Neutrophil (primary cell): ENCODE data around the gene ADAMTS20.

Source experiments
- H3K27ac ChIP-seq: fragments of 200-600 bp; sonication (generic); 2 replicates; pipeline ENCODE4 v1.5.1; 2016; ENCODE audit warnings: mild to moderate bottlenecking, moderate library complexity
- H3K27me3 ChIP-seq: fragments of 200-600 bp; sonication (generic); 2 replicates; pipeline ENCODE4 v1.6.0; 2016; ENCODE audit warnings: mild to moderate bottlenecking
- H3K36me3 ChIP-seq: fragments of 200-600 bp; sonication (generic); 2 replicates; pipeline ENCODE4 v1.5.1; 2017
- H3K4me1 ChIP-seq, 2 experiments: fragments of 200-600 bp in 1 of 2; sonication (generic) in 1 of 2; 1 replicate in 1 of 2; 2 replicates in 1 of 2; pipeline versions ENCODE4 v1.5.1 to v1.6.1; 2013 to 2016; ENCODE audit warnings: low read depth in 1 of 2, low read length in 1 of 2, mild to moderate bottlenecking in 1 of 2, moderate library complexity in 1 of 2; ENCODE audit not compliant: control insufficient read depth in 1 of 2, insufficient read depth in 1 of 2
- H3K4me3 ChIP-seq, 2 experiments: fragments of 200-600 bp in 1 of 2; sonication (generic) in 1 of 2; 1 replicate in 1 of 2; 2 replicates in 1 of 2; pipeline ENCODE4 v1.5.1; 2013 to 2016; ENCODE audit warnings: low read depth in 1 of 2, low read length in 1 of 2, mild to moderate bottlenecking in 1 of 2, moderate library complexity in 1 of 2
- H3K9me3 ChIP-seq: fragments of 200-600 bp; sonication (generic); 2 replicates; pipeline ENCODE4 v1.5.1; 2016
- CTCF ChIP-seq: fragments of 200-600 bp; sonication (generic); IDR thresholded peaks from 2 replicates; pipeline ENCODE4 v1.5.1; 2016; ENCODE audit warnings: antibody characterized with exemption

ADAMTS20 gene

GRCh38 chr12:43571885-43572284, 19.9 kb upstream of the ADAMTS20 start:
- TF ChIP-seq CTCF: no peak
- Histone ChIP-seq H3K36me3 (no peaks in the 10 kb centered on the region), H3K4me3 (no peak overlapping the region), H3K9me3 (no peaks in the 10 kb centered on the region), H3K27ac (no peak overlapping the region), H3K4me1 (no peaks in the 10 kb centered on the region), H3K27me3 (no peaks in the 10 kb centered on the region)

- no peak overlapping the region for H3K4me3 ChIP-seq
- H3K27me3 ChIP-seq: peaks cover 25% of the 10 kb centered on the region
- H3K27ac ChIP-seq: no peak overlapping the region
- no peaks in the 10 kb centered on the region for H3K36me3 ChIP-seq
- H3K9me3 ChIP-seq: peaks cover 7% of the 10 kb centered on the region
- H3K4me1 ChIP-seq: no peaks in the 10 kb centered on the region
- TF ChIP-seq CTCF: no peak
Observed at GRCh38 chr12:43556057-43556456, 4.1 kb upstream of the ADAMTS20 start.

- Histone ChIP-seq H3K4me3 (no peak overlapping the region), H3K4me1 (no peaks in the 10 kb centered on the region), H3K27ac (no peak overlapping the region), H3K27me3 (peaks cover 44% of the 10 kb centered on the region), H3K9me3 (peaks cover 7% of the 10 kb centered on the region), H3K36me3 (no peaks in the 10 kb centered on the region)
- no peak for TF ChIP-seq CTCF
Observed at GRCh38 chr12:43551279-43551970, 578 bp downstream of the ADAMTS20 start.

- Histone ChIP-seq H3K36me3 (no peaks in the 10 kb centered on the region), H3K27ac (no peak overlapping the region), H3K4me3 (no peak overlapping the region), H3K9me3 (peaks cover 5% of the 10 kb centered on the region), H3K27me3 (peaks cover 44% of the 10 kb centered on the region), H3K4me1 (no peaks in the 10 kb centered on the region)
- no peak for TF ChIP-seq CTCF
Observed at GRCh38 chr12:43550831-43551271, 1.2 kb downstream of the ADAMTS20 start.

GRCh38 chr12:43544703-43545102, 7.3 kb downstream of the ADAMTS20 start:
- H3K27ac ChIP-seq: no peak overlapping the region
- H3K9me3 ChIP-seq: no peaks in the 10 kb centered on the region
- no peaks in the 10 kb centered on the region for H3K4me1 ChIP-seq
- no peak overlapping the region for H3K4me3 ChIP-seq
- no peaks in the 10 kb centered on the region for H3K36me3 ChIP-seq
- no peak for TF ChIP-seq CTCF
- peaks cover 6% of the 10 kb centered on the region for H3K27me3 ChIP-seq
